ENCODE measurements around the gene NDUFAF2.
A peak's percentile ranks its signal among the peaks of the same experiment; 100 is the strongest.
"Not testable (repeated sequence)": the region's sequence is repeated elsewhere in the genome, so short reads cannot be mapped to it uniquely, and the experiment has no call there.

Gene NDUFAF2

DNA sequence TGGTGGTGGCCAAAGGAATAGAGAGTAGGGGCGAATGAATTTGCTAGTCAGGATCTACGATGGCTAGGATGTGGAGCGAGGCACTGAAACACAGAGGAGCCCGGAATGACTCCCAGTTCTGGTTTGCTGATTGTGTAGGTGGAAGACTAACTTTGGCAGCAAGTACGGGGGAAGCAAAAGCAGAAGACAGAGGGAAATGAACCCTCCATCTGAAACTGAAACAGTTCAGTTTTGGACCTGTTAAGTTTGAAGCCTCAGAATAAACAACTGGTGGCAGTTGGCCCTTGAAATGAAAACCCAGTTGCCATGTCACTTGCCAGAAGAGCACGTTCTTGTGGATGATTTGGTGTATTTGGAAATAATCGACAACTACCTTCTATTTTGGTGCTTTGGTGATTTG is 232.7 kb downstream of the NDUFAF2 start:
- no peak for TF ChIP-seq CTCF (IDR thresholded peaks at IDR 0.05; ENCODE audit: insufficient read depth, low read depth, low read length, missing control alignments)
- no peak overlapping the region for H3K4me3 ChIP-seq (ENCODE audit: low read depth, low read length)
- peak; percentile 59 for DNase-seq (ENCODE audit: low read depth)

GRCh38 chr5:61178702-61179101 is 233.7 kb downstream of the NDUFAF2 start:
- H3K4me3 ChIP-seq (ENCODE audit: low read depth, low read length) = no peak overlapping the region
- no peak for DNase-seq (ENCODE audit: low read depth)
- no peak for TF ChIP-seq CTCF (IDR thresholded peaks at IDR 0.05; ENCODE audit: insufficient read depth, low read depth, low read length, missing control alignments)

- DNase-seq (ENCODE audit: low read depth) = no peak
- no peak overlapping the region for H3K4me3 ChIP-seq (ENCODE audit: low read depth, low read length)
- TF ChIP-seq CTCF (IDR thresholded peaks at IDR 0.05; ENCODE audit: insufficient read depth, low read depth, low read length, missing control alignments) = no peak
These were observed 235.9 kb downstream of the NDUFAF2 start for GRCh38 chr5:61180886-61181285.

- no peak for DNase-seq (ENCODE audit: low read depth)
- no peak for TF ChIP-seq CTCF (IDR thresholded peaks at IDR 0.05; ENCODE audit: insufficient read depth, low read depth, low read length, missing control alignments)
- H3K4me3 ChIP-seq (ENCODE audit: low read depth, low read length) = no peak overlapping the region
These were observed 237.4 kb downstream of the NDUFAF2 start for GRCh38 chr5:61182449-61182848.

DNA sequence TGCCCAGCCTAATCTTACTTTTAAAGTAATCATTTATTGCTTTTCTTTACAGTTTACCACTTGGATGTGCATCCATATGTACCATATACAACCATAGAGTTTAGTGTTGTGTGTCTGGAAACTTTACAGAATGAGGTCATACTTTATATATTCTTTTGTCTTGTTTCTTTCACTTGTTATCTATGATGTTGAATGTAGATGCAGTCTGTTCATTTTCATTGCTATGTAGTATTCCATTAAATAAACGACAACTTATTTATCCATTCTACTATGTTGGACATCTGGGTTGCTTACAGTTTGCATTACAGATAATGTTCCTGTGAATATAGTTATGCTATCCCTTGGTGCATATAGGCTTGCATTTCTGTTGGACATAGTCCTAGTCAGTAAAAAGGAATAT is 238.5 kb downstream of the NDUFAF2 start:
- no peak for TF ChIP-seq CTCF (IDR thresholded peaks at IDR 0.05; ENCODE audit: insufficient read depth, low read depth, low read length, missing control alignments)
- DNase-seq (ENCODE audit: low read depth) = no peak
- no peak overlapping the region for H3K4me3 ChIP-seq (ENCODE audit: low read depth, low read length)

DNA sequence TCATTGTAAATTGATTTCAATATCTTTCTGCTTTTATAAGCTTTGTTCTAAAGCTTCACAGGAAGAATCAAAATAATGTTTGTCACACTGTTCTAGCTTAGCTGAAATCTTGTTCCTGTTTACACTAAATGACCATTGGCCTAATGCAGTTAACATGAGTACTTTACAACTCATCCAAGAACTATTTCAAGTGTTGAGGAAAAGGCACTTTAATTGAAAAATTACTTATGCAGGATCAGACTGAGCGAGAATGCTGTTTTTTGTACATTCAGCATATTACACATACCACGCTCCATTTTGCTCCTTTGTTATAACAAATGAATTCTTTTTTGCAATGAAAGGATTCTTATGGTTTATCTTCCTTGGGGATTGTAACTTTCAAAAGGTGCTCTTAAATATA is 239.7 kb downstream of the NDUFAF2 start:
- no peak overlapping the region for H3K4me3 ChIP-seq (ENCODE audit: low read depth, low read length)
- no peak for DNase-seq (ENCODE audit: low read depth)
- no peak for TF ChIP-seq CTCF (IDR thresholded peaks at IDR 0.05; ENCODE audit: insufficient read depth, low read depth, low read length, missing control alignments)

GRCh38 chr5:61186634-61187033 is 241.6 kb downstream of the NDUFAF2 start:
- no peak for TF ChIP-seq CTCF (IDR thresholded peaks at IDR 0.05; ENCODE audit: insufficient read depth, low read depth, low read length, missing control alignments)
- H3K4me3 ChIP-seq (ENCODE audit: low read depth, low read length) = no peak overlapping the region
- DNase-seq (ENCODE audit: low read depth) = no peak

- not testable (repeated sequence) for H3K4me3 ChIP-seq (ENCODE audit: low read depth, low read length); DNase-seq (ENCODE audit: low read depth)
These were observed 242.3 kb downstream of the NDUFAF2 start for GRCh38 chr5:61187352-61187751.

DNA sequence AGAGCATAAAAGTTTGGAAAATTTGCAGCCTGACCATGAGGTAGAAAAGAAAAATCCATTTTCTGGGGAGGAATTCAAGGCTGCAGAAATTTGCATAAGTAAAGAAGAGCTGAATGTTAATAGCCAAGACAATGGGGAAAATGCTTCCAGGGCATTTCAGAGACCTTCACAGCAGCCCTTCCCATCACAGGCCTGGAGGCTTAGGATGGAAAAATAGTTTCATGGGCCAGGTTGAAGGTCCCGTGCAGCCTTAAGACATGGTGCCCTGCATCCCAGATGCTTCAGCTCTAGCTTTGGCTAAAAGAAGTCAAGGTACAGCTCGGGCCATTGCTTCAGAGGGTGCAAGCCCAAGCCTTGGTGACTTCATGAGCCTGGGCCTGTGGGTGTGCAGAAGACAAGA is 242.8 kb downstream of the NDUFAF2 start:
- not testable (repeated sequence) for H3K4me3 ChIP-seq (ENCODE audit: low read depth, low read length); DNase-seq (ENCODE audit: low read depth)

Measured in GM12865 (cell line).